HG02885 (cell line): ENCODE results near the gene HGFAC.
"Not testable (repeated sequence)": the region's sequence is repeated elsewhere in the genome, so short reads cannot be mapped to it uniquely, and the experiment has no call there.

ENCODE experiments used
- ATAC-seq: cut with Tn5 transposase; IDR thresholded peaks from one replicate; pipeline ENCODE4 v1.9.1; 2021; ENCODE audit warnings: mild to moderate bottlenecking; ENCODE audit not compliant: unreplicated experiment, poor library complexity

Gene HGFAC

GRCh38 chr4:3458371-3458770, 16.6 kb downstream of the HGFAC start:
- no peak for ATAC-seq

- ATAC-seq, result not testable (repeated sequence)
Measured at GRCh38 chr4:3459156-3459555, 17.4 kb downstream of the HGFAC start.

GRCh38 chr4:3460926-3461325, 19.2 kb downstream of the HGFAC start:
- no peak for ATAC-seq

- ATAC-seq, result no peak
Measured at GRCh38 chr4:3461515-3462291, 19.9 kb downstream of the HGFAC start.

- no peak for ATAC-seq
Measured at GRCh38 chr4:3462321-3462789, 20.6 kb downstream of the HGFAC start.

- no peak for ATAC-seq
Measured at GRCh38 chr4:3462790-3463415, 21.1 kb downstream of the HGFAC start, which contains the start of gene DOK7. Gene DOK7 (plus strand): TSS chr4:3463306. CDS start chr4:3463376, 70 bp downstream.

GRCh38 chr4:3463556-3464348, 22.0 kb downstream of the HGFAC start:
- no peak for ATAC-seq

GRCh38 chr4:3464349-3464905, 22.7 kb downstream of the HGFAC start:
- no peak for ATAC-seq

GRCh38 chr4:3464911-3465697, 23.3 kb downstream of the HGFAC start:
- ATAC-seq, result no peak

- no peak for ATAC-seq
Measured at GRCh38 chr4:3465698-3466671, 24.2 kb downstream of the HGFAC start.

GRCh38 chr4:3466691-3467600, 25.2 kb downstream of the HGFAC start:
- ATAC-seq, result no peak

GRCh38 chr4:3467601-3468031, 25.8 kb downstream of the HGFAC start:
- ATAC-seq, result no peak

GRCh38 chr4:3468154-3468553, 26.4 kb downstream of the HGFAC start:
- no peak for ATAC-seq

- no peak for ATAC-seq
Measured at GRCh38 chr4:3468804-3469203, 27.0 kb downstream of the HGFAC start.

GRCh38 chr4:3469386-3470243, 27.8 kb downstream of the HGFAC start:
- no peak for ATAC-seq

- ATAC-seq, result no peak
Measured at GRCh38 chr4:3470244-3471097, 28.7 kb downstream of the HGFAC start.
